D341Med (cell line): ENCODE data around the gene IQSEC1.

Source experiments
- DNase-seq: peaks from one replicate; pipeline ENCODE4 v3.0.0; 2012; ENCODE audit warnings: low spot score

The IQSEC1 gene

DNA sequence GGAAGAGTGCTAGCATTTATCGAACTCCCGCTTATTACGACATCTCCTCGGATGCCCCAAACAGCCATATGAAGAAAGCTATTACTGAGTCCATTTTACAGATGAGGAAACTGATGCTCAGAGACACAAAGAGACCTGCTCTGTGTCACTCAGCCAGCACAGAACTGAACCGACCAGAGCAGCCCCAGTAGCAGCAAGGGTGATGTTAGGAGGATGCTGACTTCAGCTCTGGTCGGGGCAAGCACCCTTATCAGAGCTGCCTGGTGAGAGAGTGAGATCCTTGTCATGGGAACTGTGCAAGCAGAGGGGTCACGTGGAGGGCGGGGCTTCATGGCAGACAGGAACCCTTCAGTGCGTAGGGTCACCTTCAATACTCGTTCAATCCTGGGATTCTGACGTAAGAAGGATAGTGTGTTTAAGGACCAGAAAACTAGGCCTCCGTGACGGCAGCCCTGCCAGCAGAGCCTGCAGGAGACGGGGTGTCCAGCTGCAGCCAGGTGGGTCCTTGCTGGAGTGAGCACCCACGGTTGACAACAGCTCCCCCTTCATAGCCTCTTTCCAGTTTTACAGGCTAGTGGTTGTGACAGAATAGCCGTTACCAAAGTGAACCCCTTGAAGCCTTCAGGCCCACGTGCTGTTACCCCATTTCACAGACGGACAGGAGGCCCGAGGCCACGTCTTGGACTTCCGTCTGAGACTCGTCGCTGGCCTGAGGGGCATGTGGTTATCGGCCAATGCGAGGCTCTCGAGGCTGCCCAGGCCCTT lies 12.0 kb upstream of the IQSEC1 start:
- DNase-seq: no peak

GRCh38 chr3:13083898-13084297 lies 10.7 kb upstream of the IQSEC1 start:
- DNase-seq: no peak

- no peak for DNase-seq
Measured at GRCh38 chr3:13083254-13083653, 10.0 kb upstream of the IQSEC1 start.

GRCh38 chr3:13082677-13083076 lies 9.4 kb upstream of the IQSEC1 start:
- DNase-seq: no peak

- DNase-seq: no peak
Measured at GRCh38 chr3:13081603-13082360, 8.6 kb upstream of the IQSEC1 start.

DNA sequence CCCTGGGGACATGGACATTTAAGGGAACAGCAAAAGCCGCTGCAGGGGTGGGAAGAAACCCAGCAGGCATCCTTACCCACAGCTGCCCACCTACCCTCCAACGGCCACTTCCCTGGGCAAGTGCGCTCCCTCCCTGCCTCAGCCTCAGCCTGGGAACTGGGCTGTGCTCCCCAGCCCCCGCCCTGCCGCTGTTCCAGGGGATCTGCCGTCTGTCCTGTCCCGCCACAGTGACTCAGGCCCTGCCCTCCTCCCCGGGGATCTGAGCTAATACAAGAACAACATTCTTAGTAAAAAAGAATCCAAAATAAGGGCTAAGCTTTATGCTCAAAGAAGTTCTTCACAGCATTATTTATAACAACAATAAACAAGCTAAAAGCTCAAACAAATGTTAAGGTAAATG lies 7.4 kb upstream of the IQSEC1 start:
- no peak for DNase-seq

DNA sequence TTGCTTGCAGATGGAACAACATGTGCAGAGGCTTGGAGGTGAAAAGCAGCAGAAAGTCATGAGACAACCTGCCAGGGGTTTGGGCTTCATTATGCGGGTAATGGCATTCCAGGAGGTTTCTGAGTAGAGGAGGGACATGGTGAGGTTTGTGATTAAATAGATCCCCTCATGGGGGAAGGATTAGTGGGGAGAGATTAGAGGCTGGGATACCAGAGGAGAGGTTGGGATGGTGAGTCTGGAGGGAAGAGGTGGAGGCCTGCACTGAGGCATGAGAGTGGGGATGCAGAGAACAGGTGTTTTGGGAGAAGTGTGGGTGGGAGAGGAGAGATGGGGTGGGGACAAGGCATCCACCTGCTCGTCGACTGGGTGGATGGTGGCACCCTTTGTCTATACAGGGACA lies 6.8 kb upstream of the IQSEC1 start:
- DNase-seq: peak; percentile 70

DNA sequence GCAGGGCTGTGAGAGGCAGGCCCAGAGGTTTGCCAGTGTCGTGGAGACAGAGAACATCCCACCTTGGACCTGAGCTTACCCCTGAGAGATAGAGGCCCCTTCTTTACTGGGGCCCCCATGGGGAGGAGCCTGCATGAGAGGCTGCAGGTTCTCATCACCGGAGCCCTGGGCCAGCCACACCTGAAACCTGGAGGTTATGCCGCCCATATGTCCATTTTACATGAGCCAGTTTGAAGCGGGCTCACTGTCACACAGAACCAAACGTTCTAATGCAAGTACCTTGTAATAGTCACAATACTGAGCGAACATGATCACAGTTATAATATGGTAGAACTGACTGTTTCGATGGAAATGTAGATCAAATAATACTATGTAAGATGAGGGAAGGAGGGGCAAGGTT lies 6.3 kb upstream of the IQSEC1 start:
- no peak for DNase-seq

DNA sequence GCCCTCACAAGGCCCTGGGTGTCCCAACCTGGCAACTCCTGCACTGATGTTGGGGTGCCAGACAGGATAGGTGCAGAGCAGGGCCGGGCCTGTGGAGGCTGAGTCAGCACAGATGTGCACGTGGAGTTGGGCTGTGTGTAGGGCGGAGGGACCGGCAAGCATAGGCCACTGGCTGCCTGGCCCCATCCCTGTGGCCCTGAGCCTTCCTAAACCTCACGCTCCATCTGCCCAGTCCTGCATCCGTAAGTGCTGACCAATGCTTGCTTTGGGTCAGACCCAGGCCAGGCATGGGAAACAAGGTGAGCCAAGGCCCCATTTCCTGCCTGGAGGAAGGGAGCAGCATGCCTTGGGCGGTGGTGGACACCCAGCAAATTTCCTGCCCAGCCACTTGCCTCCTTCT lies 5.8 kb upstream of the IQSEC1 start:
- DNase-seq: no peak

DNA sequence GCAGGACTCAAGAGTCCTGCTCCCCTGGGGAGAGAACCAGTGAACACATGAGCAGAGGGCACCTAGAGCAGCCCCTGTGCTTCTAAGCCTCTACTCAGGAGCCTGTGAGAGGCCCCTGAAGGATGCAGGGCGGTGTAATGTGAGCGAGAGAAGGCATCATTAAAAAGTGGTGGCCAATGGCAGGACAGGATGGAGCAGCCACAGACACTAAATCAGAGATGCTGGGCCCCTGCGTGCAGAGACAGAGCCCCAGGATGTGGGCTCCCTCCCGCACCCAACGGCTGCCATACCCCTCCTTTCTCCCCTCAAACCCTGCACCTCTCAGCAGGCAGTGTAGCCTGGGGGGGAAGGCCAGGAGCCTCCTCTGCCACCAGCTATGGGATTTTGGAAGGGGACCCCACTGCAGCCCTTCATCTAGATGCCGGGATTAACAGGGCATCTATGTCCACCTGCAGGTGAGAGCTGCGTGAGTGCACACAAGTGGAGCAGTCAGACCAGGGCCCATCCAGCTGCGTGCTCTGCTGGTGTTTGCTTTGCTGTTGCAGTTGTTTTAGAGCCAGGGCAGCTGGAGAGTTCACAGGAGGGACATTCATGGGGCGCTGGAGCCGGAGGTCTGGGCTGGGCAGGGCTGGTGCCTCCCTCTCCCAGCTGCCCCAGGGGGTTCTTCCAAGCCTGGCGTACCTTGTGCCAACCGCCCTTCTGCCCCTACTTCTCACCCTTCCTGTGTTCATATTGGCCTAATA lies 5.1 kb upstream of the IQSEC1 start:
- DNase-seq: no peak

- DNase-seq: no peak
Measured at GRCh38 chr3:13077431-13078162, 4.4 kb upstream of the IQSEC1 start.

DNA sequence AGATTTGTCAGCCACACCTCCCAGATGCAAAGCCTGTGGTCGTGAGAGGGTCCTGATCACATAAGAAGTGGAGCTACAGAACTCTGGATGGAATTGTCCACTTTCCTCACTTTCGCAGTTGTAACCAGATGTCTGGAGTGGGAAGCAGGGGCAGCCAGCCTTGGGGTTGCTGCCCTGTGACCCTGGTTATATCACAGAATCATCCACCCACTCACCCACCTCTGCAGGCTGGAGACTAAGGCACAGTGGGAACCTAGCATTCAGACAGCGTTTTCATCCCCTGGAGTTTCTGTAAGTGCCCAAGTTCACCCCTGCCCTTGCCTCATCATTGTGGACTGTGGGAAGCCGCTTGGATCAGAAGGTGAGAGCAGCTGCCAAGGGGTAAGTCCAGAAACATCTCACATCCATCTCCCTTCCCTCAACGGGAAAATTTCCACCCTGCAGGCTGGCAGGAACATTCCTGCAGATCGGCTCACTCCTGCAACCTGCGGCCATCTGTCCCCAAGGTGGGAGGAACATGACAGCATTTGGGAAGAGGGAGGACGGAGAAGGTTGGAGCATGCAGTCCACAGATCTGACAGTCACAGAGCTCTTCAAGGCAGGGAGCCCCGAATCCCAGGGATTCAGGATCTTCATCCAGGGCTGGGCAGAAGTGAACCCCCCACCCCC lies 2.9 kb upstream of the IQSEC1 start:
- DNase-seq: no peak

GRCh38 chr3:13075318-13075717 lies 2.1 kb upstream of the IQSEC1 start:
- no peak for DNase-seq

DNA sequence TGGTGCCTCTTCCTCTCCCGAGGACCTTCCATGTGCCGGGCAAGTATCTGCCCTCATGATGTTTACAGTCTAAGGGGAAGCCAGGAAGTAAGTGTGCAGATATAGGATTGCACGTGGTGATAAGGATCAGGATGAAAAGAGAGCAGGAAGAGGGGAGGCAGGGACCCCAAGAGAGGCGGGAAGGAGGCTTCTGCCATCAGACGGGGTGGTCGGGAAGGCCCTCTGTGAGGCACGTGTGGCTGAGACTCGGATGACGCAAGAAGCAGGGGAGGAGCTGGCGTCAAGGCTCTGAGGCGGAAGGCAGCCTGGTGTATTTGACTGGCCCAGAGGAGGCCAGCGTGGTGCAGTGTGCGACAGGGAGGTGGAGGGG lies 762 bp upstream of the IQSEC1 start:
- no peak for DNase-seq

DNA sequence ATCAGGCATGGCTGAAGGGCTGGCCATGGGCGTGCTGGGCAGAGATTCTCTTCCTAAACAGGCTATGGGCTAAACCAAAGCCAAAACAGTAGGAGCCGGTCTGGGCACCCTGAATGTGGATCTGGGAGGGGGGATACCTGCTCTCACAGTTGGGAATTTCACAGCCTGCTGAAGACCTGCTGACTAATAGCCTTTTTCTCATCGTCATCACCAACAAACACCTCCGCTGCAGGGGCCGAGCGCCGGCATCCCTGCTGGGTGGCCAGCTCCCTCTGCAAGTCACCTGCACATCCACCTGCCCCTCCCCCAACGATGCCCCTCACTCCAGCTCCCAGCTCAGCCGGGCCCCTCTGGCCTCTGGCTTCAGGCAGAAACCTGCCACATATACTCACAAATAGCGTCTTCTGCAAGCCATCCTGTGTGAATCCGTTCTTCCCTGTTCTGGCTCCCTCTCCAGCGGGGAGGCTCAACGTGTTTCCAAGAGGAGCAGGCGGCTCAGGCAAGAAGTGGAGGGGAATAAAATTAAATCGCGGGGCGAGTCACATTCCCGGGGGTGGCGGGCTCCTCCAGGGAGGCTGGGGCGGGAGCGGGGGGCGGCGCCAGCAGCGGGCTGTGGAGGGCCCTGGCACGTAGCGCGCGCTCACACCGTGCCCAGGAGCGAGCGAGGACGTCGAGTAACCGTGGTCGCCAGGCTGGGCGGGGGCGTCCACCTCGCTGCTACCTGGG lies 466 bp downstream of the IQSEC1 start:
- DNase-seq: no peak

DNA sequence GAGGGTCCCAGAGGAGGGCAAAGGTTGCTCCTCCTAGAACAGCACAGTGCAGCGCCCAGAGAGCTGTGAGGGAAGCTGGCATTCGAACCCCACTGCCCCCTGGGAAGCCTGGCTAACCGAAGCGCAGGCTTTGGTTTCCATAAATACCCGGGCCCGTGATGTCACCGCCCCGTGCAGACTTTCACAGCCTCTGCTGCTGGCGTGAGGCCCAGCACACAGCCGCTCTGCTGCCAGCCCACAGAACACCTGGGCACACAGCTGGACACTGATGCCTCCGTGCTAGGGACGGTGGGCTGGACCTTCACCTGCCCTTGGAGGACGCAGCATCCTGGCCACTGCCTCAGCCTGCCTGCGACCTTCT lies 1.0 kb downstream of the IQSEC1 start:
- DNase-seq: peak; percentile 66

DNA sequence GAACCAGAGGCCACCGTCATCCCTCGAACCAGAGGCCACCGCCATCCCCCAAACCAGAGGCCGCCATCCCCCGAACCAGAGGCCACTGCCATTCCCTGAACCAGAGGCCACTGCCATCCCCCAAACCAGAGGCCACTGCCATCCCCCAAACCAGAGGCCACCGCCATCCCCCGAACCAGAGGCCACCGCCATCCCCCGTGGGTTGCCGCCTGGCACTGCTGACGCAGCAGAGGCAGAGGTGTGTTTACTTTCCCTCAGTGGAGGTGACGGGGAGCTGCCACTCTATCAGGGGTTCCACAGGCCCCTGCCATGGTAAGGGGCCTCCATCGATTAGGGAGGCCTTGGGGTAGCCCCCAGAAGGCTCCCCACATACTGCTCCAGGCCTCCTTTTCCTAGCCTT lies 1.5 kb downstream of the IQSEC1 start:
- DNase-seq: no peak

GRCh38 chr3:13070391-13071070 lies 2.7 kb downstream of the IQSEC1 start:
- DNase-seq: no peak

- no peak for DNase-seq
Measured at GRCh38 chr3:13069495-13069894, 3.7 kb downstream of the IQSEC1 start.

DNA sequence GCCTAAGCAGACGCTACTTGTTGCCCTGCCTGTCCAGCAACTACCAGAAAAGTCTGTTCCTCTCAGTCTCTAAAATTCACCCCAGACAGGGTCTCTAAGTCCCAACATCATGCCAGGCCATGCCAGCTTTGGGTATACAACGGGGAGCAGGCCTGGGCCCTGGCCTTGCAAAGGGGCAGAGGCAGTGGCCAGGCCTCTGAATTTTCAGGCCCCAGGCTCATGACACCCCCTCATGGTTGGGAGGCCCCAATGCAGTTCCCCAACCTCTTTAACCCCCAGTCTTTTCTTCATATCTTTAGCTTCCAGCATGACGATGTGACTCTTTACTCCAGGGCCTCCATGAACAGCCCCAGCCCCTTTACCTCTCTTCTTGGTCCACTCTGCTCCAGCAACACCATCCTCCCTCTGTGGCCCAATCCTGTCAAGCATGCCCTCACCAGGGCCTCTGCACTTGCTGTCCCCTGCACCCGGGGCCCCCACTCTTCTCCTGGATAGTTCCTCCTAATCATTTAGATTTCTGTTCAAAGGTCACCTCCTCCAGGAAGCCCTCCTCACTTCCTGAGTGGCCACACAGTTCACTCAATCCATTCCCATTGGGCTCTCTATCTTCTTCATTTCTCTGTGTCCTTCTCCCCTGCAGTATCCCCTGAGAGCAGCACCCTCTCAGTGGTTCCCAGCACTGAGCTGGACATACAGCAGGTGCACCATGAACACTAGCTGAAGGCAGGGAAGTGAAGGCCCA lies 4.8 kb downstream of the IQSEC1 start:
- DNase-seq: no peak
